Stimulated activated CD8-positive, alpha-beta memory T cell treated with anti-CD3 and anti-CD28 coated beads, Interleukin-15, amount 100 ng/mL, for 48 hours (primary cell): ENCODE results near the gene TMEM59L.

Source experiments
- DNase-seq, 2 donors: peaks; one replicate each; pipeline ENCODE4 v3.0.0-alpha.2; 2020; ENCODE audit warnings: low read depth in 2 of 2

The TMEM59L gene

GRCh38 chr19:18636969-18637629 lies 24.4 kb downstream of the TMEM59L start, which contains the start of gene KLHL26:
Gene KLHL26 (plus strand): TSS chr19:18637028. CDS start chr19:18637055, 27 bp downstream.
- no peak for DNase-seq

- no peak for DNase-seq
These were observed 25.3 kb downstream of the TMEM59L start for GRCh38 chr19:18637673-18638630.

- DNase-seq = no peak
These were observed 27.1 kb downstream of the TMEM59L start for GRCh38 chr19:18639706-18640243.

- no peak for DNase-seq
These were observed 31.7 kb downstream of the TMEM59L start for GRCh38 chr19:18644196-18645034.

- no peak for DNase-seq
These were observed 32.4 kb downstream of the TMEM59L start for GRCh38 chr19:18645035-18645511.

- no peak for DNase-seq
These were observed 34.1 kb downstream of the TMEM59L start for GRCh38 chr19:18646535-18647370.

- DNase-seq = no peak
These were observed 34.7 kb downstream of the TMEM59L start for GRCh38 chr19:18647371-18647767.

GRCh38 chr19:18647807-18648206 lies 35.1 kb downstream of the TMEM59L start:
- DNase-seq = no peak

- no peak for DNase-seq
These were observed 36.3 kb downstream of the TMEM59L start for GRCh38 chr19:18648973-18649315.

- DNase-seq = no peak
These were observed 36.8 kb downstream of the TMEM59L start for GRCh38 chr19:18649371-18650020.

GRCh38 chr19:18650021-18650390 lies 37.3 kb downstream of the TMEM59L start:
- DNase-seq = no peak

GRCh38 chr19:18650468-18651041 lies 37.9 kb downstream of the TMEM59L start:
- no peak for DNase-seq

GRCh38 chr19:18651300-18651699 lies 38.6 kb downstream of the TMEM59L start:
- no peak for DNase-seq

- no peak for DNase-seq
These were observed 39.1 kb downstream of the TMEM59L start for GRCh38 chr19:18651733-18652132.

- DNase-seq = no peak
These were observed 41.2 kb downstream of the TMEM59L start for GRCh38 chr19:18653853-18654252.

- no peak for DNase-seq
These were observed 41.8 kb downstream of the TMEM59L start for GRCh38 chr19:18654469-18654868.

- DNase-seq = no peak
These were observed 42.6 kb downstream of the TMEM59L start for GRCh38 chr19:18655173-18655844.

- DNase-seq = no peak
These were observed 43.8 kb downstream of the TMEM59L start for GRCh38 chr19:18656337-18657086.
